ENCODE data around the gene DOCK3. TPM values are rescaled to one million over a fixed set of nuclear protein-coding genes. Genes with fewer than 3 reads are reported as not detected.

Gene DOCK3
- total RNA-seq, 1 donor from 2014 or later, result 21.0 TPM

DNA sequence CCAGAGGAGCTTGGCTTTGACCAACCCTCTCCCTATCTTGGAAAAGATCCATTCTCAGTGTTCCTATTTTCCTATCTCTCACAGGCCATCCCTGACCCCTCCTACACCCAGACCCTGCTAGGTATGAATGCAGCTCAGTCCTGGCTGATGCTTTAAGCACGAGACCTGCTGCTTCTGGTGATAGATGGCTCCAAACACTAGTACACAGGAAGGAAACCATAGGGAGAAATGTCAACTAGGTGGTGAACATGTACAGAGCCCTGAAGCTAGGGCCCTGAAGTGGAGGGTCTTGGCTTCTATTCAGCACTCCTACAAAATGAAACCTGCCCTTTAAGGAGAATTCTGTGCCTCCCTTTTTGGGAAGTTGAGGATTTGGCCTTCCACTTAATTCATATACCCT, 662.9 kb downstream of the DOCK3 start:
- Mint-ChIP-seq H3K27me3 (ENCODE audit: low read depth) (no peaks in the 10 kb centered on the region), H3K4me3 (no peak overlapping the region), H3K27ac (no peak overlapping the region), H3K9me3 (no peaks in the 10 kb centered on the region), H3K4me1 (peaks cover 13% of the 10 kb centered on the region), H3K36me3 (peaks cover 9% of the 10 kb centered on the region)
- TF ChIP-seq, protein P1, sequence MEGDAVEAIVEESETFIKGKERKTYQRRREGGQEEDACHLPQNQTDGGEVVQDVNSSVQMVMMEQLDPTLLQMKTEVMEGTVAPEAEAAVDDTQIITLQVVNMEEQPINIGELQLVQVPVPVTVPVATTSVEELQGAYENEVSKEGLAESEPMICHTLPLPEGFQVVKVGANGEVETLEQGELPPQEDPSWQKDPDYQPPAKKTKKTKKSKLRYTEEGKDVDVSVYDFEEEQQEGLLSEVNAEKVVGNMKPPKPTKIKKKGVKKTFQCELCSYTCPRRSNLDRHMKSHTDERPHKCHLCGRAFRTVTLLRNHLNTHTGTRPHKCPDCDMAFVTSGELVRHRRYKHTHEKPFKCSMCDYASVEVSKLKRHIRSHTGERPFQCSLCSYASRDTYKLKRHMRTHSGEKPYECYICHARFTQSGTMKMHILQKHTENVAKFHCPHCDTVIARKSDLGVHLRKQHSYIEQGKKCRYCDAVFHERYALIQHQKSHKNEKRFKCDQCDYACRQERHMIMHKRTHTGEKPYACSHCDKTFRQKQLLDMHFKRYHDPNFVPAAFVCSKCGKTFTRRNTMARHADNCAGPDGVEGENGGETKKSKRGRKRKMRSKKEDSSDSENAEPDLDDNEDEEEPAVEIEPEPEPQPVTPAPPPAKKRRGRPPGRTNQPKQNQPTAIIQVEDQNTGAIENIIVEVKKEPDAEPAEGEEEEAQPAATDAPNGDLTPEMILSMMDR (IDR thresholded peaks at IDR 0.05; ENCODE audit: unreplicated experiment), result no peak
- DNase-seq (ENCODE audit: low spot score in 2 of 2, unreplicated experiment in 2 of 2), result no peak

DNA sequence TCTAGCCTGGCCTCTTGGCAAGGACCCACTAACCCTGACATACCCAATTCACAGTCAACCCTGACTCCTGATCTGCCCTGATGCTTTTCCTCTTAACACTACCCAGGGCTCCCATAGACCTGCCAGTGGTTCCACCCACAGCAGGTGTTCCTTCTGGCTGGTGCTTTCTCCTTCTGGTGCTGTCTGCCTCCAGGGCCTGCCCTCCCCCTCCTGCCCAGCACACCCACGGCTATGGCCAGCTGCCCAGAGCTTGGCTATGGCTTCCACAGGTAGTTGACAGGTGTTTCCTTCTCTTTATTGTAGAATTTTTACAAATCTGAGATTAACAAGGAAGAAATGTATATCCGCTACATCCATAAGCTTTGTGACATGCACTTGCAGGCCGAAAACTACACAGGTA, 663.9 kb downstream of the DOCK3 start:
- H3K9me3 Mint-ChIP-seq, result no peaks in the 10 kb centered on the region
- peaks cover 3% of the 10 kb centered on the region for H3K36me3 Mint-ChIP-seq
- H3K27ac Mint-ChIP-seq, result no peak overlapping the region
- no peaks in the 10 kb centered on the region for H3K27me3 Mint-ChIP-seq (ENCODE audit: low read depth)
- TF ChIP-seq, protein P1 (IDR thresholded peaks at IDR 0.05; ENCODE audit: unreplicated experiment), result no peak
- no peak for DNase-seq (ENCODE audit: low spot score in 2 of 2, unreplicated experiment in 2 of 2)
- no peak overlapping the region for H3K4me3 Mint-ChIP-seq
- peaks cover 13% of the 10 kb centered on the region for H3K4me1 Mint-ChIP-seq

DNA sequence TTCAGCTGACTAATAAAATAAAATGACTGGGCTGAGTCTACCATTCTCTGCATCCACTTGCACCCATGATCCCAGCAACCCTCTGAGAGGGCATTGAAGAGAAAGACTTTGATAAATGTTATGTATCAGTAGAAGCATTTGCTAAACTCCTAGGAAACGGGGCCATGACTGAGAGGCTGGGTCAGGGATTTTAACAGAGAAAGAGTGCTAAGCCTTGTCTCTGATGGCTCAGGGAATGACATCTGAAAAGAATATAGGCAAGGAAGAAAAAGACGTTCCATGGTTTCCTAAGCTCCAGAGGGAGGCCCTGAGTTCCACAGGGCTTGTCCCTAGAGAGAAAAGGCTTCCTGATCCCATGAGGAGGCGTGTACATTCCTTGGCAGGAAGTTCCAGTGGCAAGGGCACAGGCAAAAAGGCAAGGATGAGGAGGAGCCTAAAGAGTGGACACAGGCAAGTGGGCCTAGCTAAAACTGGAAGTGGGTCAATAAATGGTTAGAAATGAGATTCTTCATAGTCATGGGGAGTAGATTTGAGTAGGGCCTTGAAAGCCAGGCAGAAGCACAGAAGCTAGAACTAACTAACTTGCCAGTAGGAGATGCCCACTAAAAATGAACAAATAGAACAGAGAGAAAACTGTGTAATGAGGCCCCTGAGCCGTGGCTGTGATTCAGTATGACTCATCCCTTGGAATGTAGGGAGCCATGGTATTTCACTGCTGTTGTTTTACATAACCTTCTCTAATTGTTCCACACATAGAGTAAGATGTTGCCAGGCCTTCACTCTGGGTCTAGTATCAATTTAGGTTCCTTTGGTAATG, 665.5 kb downstream of the DOCK3 start:
- DNase-seq (ENCODE audit: low spot score in 2 of 2, unreplicated experiment in 2 of 2), result no peak
- Mint-ChIP-seq H3K4me3 (no peak overlapping the region), H3K27ac (peak overlapping the region; percentile 89), H3K36me3 (peaks cover 1% of the 10 kb centered on the region), H3K4me1 (peaks cover 13% of the 10 kb centered on the region), H3K27me3 (ENCODE audit: low read depth) (no peaks in the 10 kb centered on the region), H3K9me3 (no peaks in the 10 kb centered on the region)
- TF ChIP-seq, protein P1 (IDR thresholded peaks at IDR 0.05; ENCODE audit: unreplicated experiment), result no peak

DNA sequence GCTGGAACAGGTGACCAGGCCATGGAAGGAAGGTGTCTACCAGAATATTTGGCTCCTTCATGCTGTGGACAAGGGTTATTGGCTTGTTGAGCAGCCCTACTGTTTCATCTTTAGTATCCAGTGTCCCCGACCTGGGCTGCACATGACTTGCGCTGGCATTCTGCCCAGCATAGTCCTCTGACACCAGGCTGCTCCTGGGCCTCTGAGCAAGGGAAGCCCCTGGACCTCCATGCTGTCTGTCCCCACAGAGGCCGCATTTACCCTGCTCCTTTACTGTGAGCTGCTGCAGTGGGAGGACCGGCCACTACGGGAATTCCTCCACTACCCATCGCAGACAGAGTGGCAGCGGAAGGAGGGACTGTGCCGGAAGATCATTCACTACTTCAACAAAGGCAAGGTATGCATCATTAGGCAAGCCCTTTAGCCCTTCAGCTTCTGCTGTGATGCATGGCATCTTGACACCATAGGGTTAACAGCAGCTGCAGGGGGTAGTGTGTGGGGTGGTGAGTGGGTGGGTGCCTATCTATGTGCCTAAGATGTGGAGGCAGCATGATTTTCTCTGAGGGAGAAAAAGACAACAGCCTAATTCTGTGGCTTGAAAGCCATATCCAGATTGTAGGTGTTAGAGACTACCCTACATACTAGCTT, 666.4 kb downstream of the DOCK3 start:
- Mint-ChIP-seq H3K4me1 (peaks cover 13% of the 10 kb centered on the region), H3K9me3 (no peaks in the 10 kb centered on the region), H3K4me3 (no peak overlapping the region), H3K27ac (no peak overlapping the region), H3K36me3 (peaks cover 1% of the 10 kb centered on the region), H3K27me3 (ENCODE audit: low read depth) (no peaks in the 10 kb centered on the region)
- TF ChIP-seq, protein P1 (IDR thresholded peaks at IDR 0.05; ENCODE audit: unreplicated experiment), result no peak
- DNase-seq (ENCODE audit: low spot score in 2 of 2, unreplicated experiment in 2 of 2), result no peak

DNA sequence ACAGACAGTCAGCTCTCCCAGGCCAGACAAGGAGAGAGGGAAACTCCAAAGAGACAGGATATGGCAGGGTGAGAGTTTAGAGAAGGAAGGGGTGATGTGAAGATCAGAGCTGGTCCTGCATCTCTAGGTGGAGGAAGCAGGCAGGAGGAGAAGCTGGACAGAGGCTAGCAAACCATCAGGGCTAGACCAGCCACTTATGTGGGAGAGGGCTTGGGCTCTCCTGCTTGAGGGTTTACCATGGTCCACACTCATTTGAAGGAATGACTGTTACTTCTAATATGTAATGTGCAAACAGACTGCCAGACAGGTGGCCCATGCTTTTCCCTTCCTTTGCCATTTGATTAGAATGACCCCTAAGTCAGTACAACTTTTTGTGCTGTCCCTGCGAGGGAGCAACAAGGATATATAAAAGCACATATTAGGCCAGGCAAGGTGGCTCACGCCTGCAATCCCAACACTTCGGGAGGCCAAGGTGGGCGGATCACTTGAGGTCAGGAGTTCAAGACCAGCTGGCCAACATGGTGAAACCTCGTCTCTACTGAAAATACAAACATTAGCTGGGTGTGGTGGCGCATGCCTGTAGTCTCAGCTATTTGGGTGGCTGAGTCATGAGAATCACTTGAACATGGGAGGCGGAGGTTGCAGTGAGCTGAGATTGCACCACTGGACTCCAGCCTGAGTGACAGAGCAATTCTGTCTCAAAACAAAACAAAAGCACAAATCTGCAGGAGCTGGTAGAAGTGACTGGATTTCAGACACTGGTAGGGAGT, 669.4 kb downstream of the DOCK3 start:
- Mint-ChIP-seq H3K4me3 (no peak overlapping the region), H3K4me1 (peaks cover 13% of the 10 kb centered on the region), H3K36me3 (peaks cover 1% of the 10 kb centered on the region), H3K9me3 (no peaks in the 10 kb centered on the region), H3K27me3 (ENCODE audit: low read depth) (no peaks in the 10 kb centered on the region), H3K27ac (no peak overlapping the region)
- TF ChIP-seq, protein P1 (IDR thresholded peaks at IDR 0.05; ENCODE audit: unreplicated experiment), result no peak
- no peak for DNase-seq (ENCODE audit: low spot score in 2 of 2, unreplicated experiment in 2 of 2)

All from mesothelial cell of epicardium (in vitro differentiated cells).